WERI-Rb-1 (cell line): Measurements from ENCODE around the gene MDM2.
"Not testable (repeated sequence)": the region's sequence is repeated elsewhere in the genome, so short reads cannot be mapped to it uniquely, and the experiment has no call there.

Source experiments
- DNase-seq: peaks from one replicate; pipeline ENCODE4 v3.0.0-alpha.2; 2020
- H3K27ac ChIP-seq: fragments of 250-450 bp; sonication (Bioruptor Pico); 2 replicates; pipeline ENCODE4 v1.5.1; 2020; ENCODE audit warnings: mild to moderate bottlenecking, moderate library complexity
- H3K27me3 ChIP-seq: fragments of 250-450 bp; sonication (Bioruptor Pico); 2 replicates; pipeline ENCODE4 v1.5.1; 2021; ENCODE audit warnings: mild to moderate bottlenecking, low read depth, moderate library complexity; ENCODE audit not compliant: insufficient read depth, severe bottlenecking
- H3K36me3 ChIP-seq: fragments of 250-450 bp; sonication (Bioruptor Pico); 2 replicates; pipeline ENCODE4 v1.5.1; 2020; ENCODE audit warnings: mild to moderate bottlenecking, moderate library complexity
- H3K4me3 ChIP-seq: 2 replicates; pipeline ENCODE4 v1.5.1; 2011; ENCODE audit warnings: low read depth, mild to moderate bottlenecking, control low read depth, low read length
- H3K9me3 ChIP-seq: fragments of 250-450 bp; sonication (Bioruptor Pico); 2 replicates; pipeline ENCODE4 v1.5.1; 2021; ENCODE audit warnings: mild to moderate bottlenecking, moderate library complexity; ENCODE audit not compliant: severe bottlenecking
- TF ChIP-seq, protein P1 (sequence below): IDR thresholded peaks from 2 replicates; pipeline ENCODE4 v1.5.1; 2011; ENCODE audit warnings: low read depth, mild to moderate bottlenecking, control low read depth, inconsistent platforms, low read length

Gene MDM2

DNA sequence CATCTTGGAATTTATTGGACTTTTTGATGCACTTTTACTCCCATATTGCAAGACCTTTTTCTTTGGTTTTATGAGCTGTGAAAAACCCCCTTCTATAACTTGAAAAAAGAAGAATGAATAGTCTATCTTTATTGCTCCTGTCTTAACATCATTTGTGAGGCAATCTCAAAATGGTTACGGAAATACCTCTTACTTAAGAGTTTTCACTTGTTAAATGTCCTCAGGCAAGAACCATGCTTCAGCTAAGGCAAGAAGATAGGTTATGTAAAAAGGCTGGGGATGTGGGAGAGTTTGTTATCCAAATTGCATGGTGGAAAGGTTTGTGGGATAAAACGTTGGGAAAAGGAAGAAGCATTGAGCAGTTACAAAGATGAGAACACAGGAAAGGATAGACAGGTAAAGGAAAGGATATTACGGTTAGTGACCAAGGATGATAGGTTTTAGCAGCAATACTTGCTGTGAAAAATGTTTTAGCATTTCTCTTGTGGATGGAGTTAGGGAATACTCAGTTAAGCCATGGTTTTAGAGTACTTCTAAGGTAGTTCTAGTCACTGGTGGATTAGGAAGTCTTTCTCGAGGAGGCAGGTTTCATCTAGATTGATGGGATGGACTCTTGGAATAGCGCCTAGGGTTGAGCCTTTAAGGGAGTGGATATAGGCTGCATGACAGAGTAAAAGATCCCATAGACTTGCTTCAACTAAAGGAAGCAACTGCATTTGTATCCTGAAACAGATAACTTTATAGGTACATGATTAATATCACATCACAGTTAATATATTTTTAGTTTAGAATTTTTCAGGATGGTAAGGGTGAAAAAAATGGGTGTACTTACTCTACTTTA lies 30.3 kb downstream of the MDM2 start:
- H3K27me3 ChIP-seq: no peaks in the 10 kb centered on the region
- TF ChIP-seq, protein P1, sequence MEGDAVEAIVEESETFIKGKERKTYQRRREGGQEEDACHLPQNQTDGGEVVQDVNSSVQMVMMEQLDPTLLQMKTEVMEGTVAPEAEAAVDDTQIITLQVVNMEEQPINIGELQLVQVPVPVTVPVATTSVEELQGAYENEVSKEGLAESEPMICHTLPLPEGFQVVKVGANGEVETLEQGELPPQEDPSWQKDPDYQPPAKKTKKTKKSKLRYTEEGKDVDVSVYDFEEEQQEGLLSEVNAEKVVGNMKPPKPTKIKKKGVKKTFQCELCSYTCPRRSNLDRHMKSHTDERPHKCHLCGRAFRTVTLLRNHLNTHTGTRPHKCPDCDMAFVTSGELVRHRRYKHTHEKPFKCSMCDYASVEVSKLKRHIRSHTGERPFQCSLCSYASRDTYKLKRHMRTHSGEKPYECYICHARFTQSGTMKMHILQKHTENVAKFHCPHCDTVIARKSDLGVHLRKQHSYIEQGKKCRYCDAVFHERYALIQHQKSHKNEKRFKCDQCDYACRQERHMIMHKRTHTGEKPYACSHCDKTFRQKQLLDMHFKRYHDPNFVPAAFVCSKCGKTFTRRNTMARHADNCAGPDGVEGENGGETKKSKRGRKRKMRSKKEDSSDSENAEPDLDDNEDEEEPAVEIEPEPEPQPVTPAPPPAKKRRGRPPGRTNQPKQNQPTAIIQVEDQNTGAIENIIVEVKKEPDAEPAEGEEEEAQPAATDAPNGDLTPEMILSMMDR: no peak
- no peak overlapping the region for H3K27ac ChIP-seq
- H3K36me3 ChIP-seq: peaks cover 97% of the 10 kb centered on the region
- H3K9me3 ChIP-seq: no peaks in the 10 kb centered on the region
- DNase-seq: no peak
- H3K4me3 ChIP-seq: no peak overlapping the region

DNA sequence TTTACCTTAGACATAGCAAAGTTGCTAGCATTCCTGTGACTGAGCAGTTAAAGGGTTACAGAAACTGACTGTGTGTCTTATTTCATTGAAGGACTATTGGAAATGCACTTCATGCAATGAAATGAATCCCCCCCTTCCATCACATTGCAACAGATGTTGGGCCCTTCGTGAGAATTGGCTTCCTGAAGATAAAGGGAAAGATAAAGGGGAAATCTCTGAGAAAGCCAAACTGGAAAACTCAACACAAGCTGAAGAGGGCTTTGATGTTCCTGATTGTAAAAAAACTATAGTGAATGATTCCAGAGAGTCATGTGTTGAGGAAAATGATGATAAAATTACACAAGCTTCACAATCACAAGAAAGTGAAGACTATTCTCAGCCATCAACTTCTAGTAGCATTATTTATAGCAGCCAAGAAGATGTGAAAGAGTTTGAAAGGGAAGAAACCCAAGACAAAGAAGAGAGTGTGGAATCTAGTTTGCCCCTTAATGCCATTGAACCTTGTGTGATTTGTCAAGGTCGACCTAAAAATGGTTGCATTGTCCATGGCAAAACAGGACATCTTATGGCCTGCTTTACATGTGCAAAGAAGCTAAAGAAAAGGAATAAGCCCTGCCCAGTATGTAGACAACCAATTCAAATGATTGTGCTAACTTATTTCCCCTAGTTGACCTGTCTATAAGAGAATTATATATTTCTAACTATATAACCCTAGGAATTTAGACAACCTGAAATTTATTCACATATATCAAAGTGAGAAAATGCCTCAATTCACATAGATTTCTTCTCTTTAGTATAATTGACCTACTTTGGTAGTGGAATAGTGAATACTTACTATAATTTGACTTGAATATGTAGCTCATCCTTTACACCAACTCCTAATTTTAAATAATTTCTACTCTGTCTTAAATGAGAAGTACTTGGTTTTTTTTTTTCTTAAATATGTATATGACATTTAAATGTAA lies 31.5 kb downstream of the MDM2 start:
- TF ChIP-seq, protein P1: no peak
- Histone ChIP-seq H3K36me3 (peaks cover 90% of the 10 kb centered on the region), H3K4me3 (no peak overlapping the region), H3K9me3 (no peaks in the 10 kb centered on the region), H3K27me3 (no peaks in the 10 kb centered on the region), H3K27ac (no peak overlapping the region)
- no peak for DNase-seq

DNA sequence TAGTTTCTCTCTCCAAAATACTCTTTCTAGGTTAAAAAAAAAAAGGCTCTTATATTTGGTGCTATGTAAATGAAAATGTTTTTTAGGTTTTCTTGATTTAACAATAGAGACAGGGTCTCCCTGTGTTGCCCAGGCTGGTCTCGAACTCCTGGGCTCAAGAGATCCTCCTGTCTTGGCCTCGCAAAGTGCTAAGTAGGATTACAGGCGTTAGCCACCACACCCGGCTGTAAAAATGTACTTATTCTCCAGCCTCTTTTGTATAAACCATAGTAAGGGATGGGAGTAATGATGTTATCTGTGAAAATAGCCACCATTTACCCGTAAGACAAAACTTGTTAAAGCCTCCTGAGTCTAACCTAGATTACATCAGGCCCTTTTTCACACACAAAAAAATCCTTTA lies 33.2 kb downstream of the MDM2 start:
- not testable (repeated sequence) for H3K4me3 ChIP-seq, H3K27ac ChIP-seq, DNase-seq, H3K9me3 ChIP-seq, H3K27me3 ChIP-seq
- H3K36me3 ChIP-seq: peaks cover 82% of the 10 kb centered on the region

- TF ChIP-seq, protein P1: no peak
- H3K9me3 ChIP-seq: no peaks in the 10 kb centered on the region
- no peak overlapping the region for H3K27ac ChIP-seq
- H3K27me3 ChIP-seq: no peaks in the 10 kb centered on the region
- DNase-seq: no peak
- H3K36me3 ChIP-seq: peaks cover 77% of the 10 kb centered on the region
- no peak overlapping the region for H3K4me3 ChIP-seq
Measured at GRCh38 chr12:68841717-68842116, 33.7 kb downstream of the MDM2 start.

DNA sequence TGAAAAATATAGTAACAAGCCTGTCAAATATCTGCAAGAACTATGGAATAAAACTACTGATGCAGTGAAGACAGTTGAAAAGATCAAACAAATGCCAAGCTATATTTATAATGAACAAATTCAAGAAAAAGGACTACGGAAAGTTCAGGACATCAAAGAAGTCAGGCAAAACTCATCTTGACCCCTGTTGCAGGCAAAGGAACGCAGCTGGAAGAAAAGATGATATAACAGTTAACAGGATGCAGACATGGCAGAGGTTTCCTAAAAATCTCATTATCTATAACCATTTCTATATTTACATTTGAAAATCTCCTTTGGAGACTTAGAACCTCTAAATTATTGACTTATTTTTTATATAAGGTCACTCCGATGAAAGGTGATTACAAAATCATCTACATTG lies 34.1 kb downstream of the MDM2 start:
- DNase-seq: no peak
- peaks cover 73% of the 10 kb centered on the region for H3K36me3 ChIP-seq
- no peak overlapping the region for H3K4me3 ChIP-seq
- no peak overlapping the region for H3K27ac ChIP-seq
- H3K27me3 ChIP-seq: no peaks in the 10 kb centered on the region
- TF ChIP-seq, protein P1: no peak
- H3K9me3 ChIP-seq: no peaks in the 10 kb centered on the region
